Glutamatergic neuron (in vitro differentiated cells): ENCODE results near the gene ITSN1. TPM values are rescaled to one million over a fixed set of nuclear protein-coding genes. Genes with fewer than 3 reads are reported as not detected.

Experiments
- DNase-seq: peaks from one replicate; pipeline ENCODE4 v3.0.0; 2022
- H3K27ac Mint-ChIP-seq: one replicate; pipeline ENCODE4 v1.8.0; 2020; ENCODE audit warnings: mild to moderate bottlenecking, mixed read lengths, inconsistent platforms; ENCODE audit not compliant: unreplicated experiment
- H3K27me3 Mint-ChIP-seq: one replicate; pipeline ENCODE4 v1.8.0; 2020; ENCODE audit warnings: mild to moderate bottlenecking, moderate library complexity, mixed read lengths, inconsistent platforms; ENCODE audit not compliant: unreplicated experiment
- H3K36me3 Mint-ChIP-seq: one replicate; pipeline ENCODE4 v1.8.0; 2020; ENCODE audit warnings: mild to moderate bottlenecking, mixed read lengths, inconsistent platforms; ENCODE audit not compliant: unreplicated experiment
- H3K4me1 Mint-ChIP-seq: one replicate; pipeline ENCODE4 v1.8.0; 2020; ENCODE audit warnings: mild to moderate bottlenecking, low read depth, mixed read lengths, inconsistent platforms; ENCODE audit not compliant: unreplicated experiment
- H3K4me3 Mint-ChIP-seq: one replicate; pipeline ENCODE4 v1.8.0; 2020; ENCODE audit warnings: mild to moderate bottlenecking, mixed read lengths, inconsistent platforms; ENCODE audit not compliant: unreplicated experiment
- H3K9me3 Mint-ChIP-seq: one replicate; pipeline ENCODE4 v1.8.0; 2020; ENCODE audit warnings: mild to moderate bottlenecking, moderate library complexity, mixed read lengths, inconsistent platforms; ENCODE audit not compliant: unreplicated experiment
- CTCF ChIP-seq: fragments of 200-600 bp; sonication (generic); IDR thresholded peaks from one replicate; pipeline ENCODE4 v1.5.0; 2021; ENCODE audit not compliant: partially characterized antibody, unreplicated experiment
- total RNA-seq: library from RNA; stranded (reverse); fragmentation: NEBNext Ultra II Directional; extraction: Animal tissue kit (Norgen Biotek cat#: 25700); gene quantifications from one replicate; pipeline ENCODE4 v1.2.1, GENCODE V29; 2021; ENCODE audit not compliant: unreplicated experiment

The ITSN1 gene
- total RNA-seq, 1 donor from 2014 or later, result 89.1 TPM

GRCh38 chr21:33760641-33761440, 118.5 kb downstream of the ITSN1 start:
- Mint-ChIP-seq H3K27ac (peak overlapping the region; percentile 95), H3K27me3 (peaks cover 1% of the 10 kb centered on the region), H3K36me3 (no peaks in the 10 kb centered on the region), H3K4me1 (peaks cover 20% of the 10 kb centered on the region), H3K4me3 (peak overlapping the region; percentile 56), H3K9me3 (peaks cover 2% of the 10 kb centered on the region)
- TF ChIP-seq CTCF, result no peak
- DNase-seq, result peak; percentile 38

DNA sequence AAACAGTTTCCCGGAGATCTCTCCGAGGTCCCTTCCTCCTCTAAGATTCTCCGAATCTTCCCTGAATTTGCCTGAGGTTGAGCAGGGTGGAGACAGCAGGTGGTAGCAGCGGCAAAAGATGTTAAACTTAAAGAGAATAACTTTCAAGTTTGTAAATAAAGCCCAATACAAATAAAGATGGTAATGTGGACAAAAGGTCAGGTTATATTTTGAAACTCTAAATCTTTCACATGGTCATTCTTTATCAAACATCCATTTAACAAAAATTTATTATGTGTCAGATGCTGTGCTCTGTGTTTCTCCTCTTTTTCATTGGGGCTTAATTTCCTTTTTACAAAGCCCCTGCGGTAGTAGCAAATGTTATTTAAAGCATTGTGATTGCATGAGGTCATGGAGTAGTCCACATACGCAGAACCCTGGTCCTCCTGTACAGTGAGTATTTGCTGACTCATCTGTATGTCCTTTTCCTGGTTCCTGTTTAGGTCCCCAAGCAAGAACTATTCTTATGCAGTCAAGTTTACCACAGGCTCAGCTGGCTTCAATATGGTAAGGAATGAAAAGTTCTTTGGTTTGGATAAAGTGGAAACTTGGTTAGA, 119.2 kb downstream of the ITSN1 start:
- Mint-ChIP-seq H3K27me3 (peaks cover 1% of the 10 kb centered on the region), H3K9me3 (peaks cover 2% of the 10 kb centered on the region), H3K4me3 (peak overlapping the region; percentile 56), H3K27ac (peak overlapping the region; percentile 95), H3K4me1 (peaks cover 20% of the 10 kb centered on the region), H3K36me3 (peaks cover 6% of the 10 kb centered on the region)
- DNase-seq, result no peak
- TF ChIP-seq CTCF, result no peak

DNA sequence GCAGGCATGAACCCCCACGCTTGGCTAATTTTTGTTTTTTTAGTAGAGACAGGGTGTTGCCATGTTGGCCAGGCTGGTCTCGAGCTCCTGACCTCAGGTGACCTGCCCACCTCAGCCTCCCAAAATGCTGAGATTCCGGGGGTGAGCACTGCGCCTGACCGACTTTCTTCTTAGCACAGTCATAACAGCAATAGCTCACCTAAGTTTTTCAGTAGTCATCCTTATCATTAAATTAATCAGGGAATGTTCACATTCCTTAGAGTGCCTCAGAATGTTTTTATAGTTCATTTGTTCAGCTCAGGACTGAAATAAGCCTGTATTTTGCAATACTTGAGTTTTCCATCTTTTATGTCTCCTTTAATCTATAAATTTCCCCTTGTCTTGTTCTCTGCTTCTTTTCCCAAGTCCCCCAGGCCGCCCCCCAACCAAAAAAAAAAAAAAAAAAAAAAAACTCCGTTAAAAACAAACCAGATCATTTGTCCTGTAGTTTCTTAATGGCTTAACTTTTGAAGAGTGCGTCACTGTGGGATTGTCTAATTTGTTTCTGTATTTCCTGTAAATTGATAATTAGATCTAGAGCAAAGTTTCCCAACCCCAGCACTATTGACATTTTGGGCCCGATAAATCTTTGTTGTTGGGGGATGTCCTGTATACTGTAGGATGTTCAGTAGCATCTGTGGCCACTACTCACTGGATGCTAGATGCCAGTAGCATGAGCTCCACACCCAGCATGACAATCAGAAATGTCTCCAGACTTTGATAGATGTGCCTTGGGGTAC, 120.7 kb downstream of the ITSN1 start:
- no peak for DNase-seq
- peaks cover 2% of the 10 kb centered on the region for H3K9me3 Mint-ChIP-seq
- peaks cover 1% of the 10 kb centered on the region for H3K27me3 Mint-ChIP-seq
- no peak overlapping the region for H3K4me3 Mint-ChIP-seq
- TF ChIP-seq CTCF, result no peak
- H3K4me1 Mint-ChIP-seq, result peaks cover 20% of the 10 kb centered on the region
- H3K27ac Mint-ChIP-seq, result peak overlapping the region; percentile 30
- H3K36me3 Mint-ChIP-seq, result peaks cover 7% of the 10 kb centered on the region

DNA sequence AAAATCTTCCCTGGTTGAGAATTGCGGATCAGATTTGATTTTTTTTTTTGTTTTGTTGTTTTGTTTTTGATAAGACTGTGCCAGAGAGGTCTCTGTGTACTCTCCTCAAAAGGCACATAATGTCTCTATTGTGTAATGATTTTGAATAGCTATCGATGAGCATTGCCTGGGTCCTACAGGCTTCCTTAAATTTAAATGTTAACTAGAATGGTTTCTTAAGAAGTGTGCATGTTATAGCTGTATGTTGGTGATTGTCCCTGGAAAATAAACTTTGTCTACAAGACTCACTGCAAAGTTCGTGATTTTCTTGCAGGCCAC, 121.2 kb downstream of the ITSN1 start:
- peaks cover 2% of the 10 kb centered on the region for H3K9me3 Mint-ChIP-seq
- peaks cover 1% of the 10 kb centered on the region for H3K27me3 Mint-ChIP-seq
- H3K36me3 Mint-ChIP-seq, result peaks cover 7% of the 10 kb centered on the region

More for the DNA sequence above, 121.2 kb downstream of the ITSN1 start:
- H3K27ac Mint-ChIP-seq, result peak overlapping the region; percentile 18
- DNase-seq, result no peak
- H3K4me1 Mint-ChIP-seq, result peaks cover 20% of the 10 kb centered on the region
- H3K4me3 Mint-ChIP-seq, result no peak overlapping the region
- TF ChIP-seq CTCF, result no peak
